Ovary (tissue), 9 donors: ENCODE results near the gene LCLAT1. TPM values are rescaled to one million over a fixed set of nuclear protein-coding genes. Genes with fewer than 3 reads are reported as not detected.

Source experiments
- DNase-seq, 5 donors: peaks; one replicate each; pipeline ENCODE4 v3.0.0-alpha.2; 2019 to 2020
- H3K27ac ChIP-seq, 2 donors: fragments of 200-600 bp; one replicate each; pipeline versions ENCODE4 v1.5.1 to v1.8.0; 2019 to 2022
- H3K27me3 ChIP-seq: fragments of 200-600 bp; one replicate; pipeline ENCODE4 v1.8.0; 2022
- H3K36me3 ChIP-seq: fragments of 200-600 bp; sonication (generic); one replicate; pipeline ENCODE4 v1.5.1; 2019
- H3K4me1 ChIP-seq: one replicate; pipeline ENCODE4 v1.8.1; 2013; ENCODE audit warnings: mild to moderate bottlenecking, moderate library complexity; ENCODE audit not compliant: insufficient read depth
- H3K4me3 ChIP-seq: fragments of 200-600 bp; sonication (generic); one replicate; pipeline ENCODE4 v1.5.1; 2017
- H3K9me3 ChIP-seq, 2 donors: fragments of 200-600 bp in 1 of 2; sonication (generic) in 1 of 2; one replicate each; pipeline versions ENCODE4 v1.5.1 to v1.8.1; 2013 to 2019; ENCODE audit warnings: mild to moderate bottlenecking in 1 of 2, moderate library complexity in 1 of 2
- CTCF ChIP-seq, 3 donors: fragments of 450-650 bp in 2 of 3; fragments of 200-600 bp in 1 of 3; IDR thresholded peaks; one replicate each; pipeline versions ENCODE4 v1.5.1 to v1.8.0; 2016 to 2022; ENCODE audit warnings: antibody characterized with exemption in 3 of 3, mild to moderate bottlenecking in 1 of 3
- EP300 ChIP-seq: sonication (generic); formaldehyde crosslinking; IDR thresholded peaks from one replicate; pipeline ENCODE4 v1.6.1; 2017; ENCODE audit warnings: antibody characterized with exemption
- POLR2A ChIP-seq: fragments of 450-650 bp; IDR thresholded peaks from one replicate; pipeline ENCODE4 v1.6.1; 2017; ENCODE audit warnings: antibody characterized with exemption, mild to moderate bottlenecking, moderate library complexity
- WGBS, 3 donors: extraction: QIAGEN DNeasy Blood & Tissue Kit in 1 of 3; methylation state at CpG; one replicate each; pipeline versions ENCODE4 v1.1.5 to v1.1.7; 2013 to 2017; 5-methylcytosine and 5-hydroxymethylcytosine counted together
- intact Hi-C, 4 donors: fragments of 100-400 bp; cut with DNase I; formaldehyde crosslinking; loops; one replicate each; pipeline versions ENCODE4 v1.11.0 to v1.15.1; 2022 to 2023
- polyA plus RNA-seq, 2 donors: library from polyadenylated mRNA; stranded (reverse); fragments of 200-250 nt in 1 of 2; fragments of 350-450 nt in 1 of 2; fragmentation: Illumina TruSeq in 1 of 2; extraction: RNeasy Lipid Tissue Mini Kit (QIAGEN cat#74804) in 1 of 2; gene quantifications; one replicate each; pipeline ENCODE4 v1.2.3, GENCODE V29; 2013 to 2014
- total RNA-seq, 7 donors: library from RNA; depleted of rRNA in 2 of 7; stranded (reverse); fragments of >200 nt in 2 of 7; fragmentation: NEBNext Ultra II Directional in 3 of 7; extraction: Animal tissue kit (Norgen Biotek cat#: 25700) in 3 of 7; gene quantifications; one replicate each; pipeline versions ENCODE4 v1.1.0 to v1.2.4, GENCODE V29; 2016 to 2023
- donor health status: DM: no; HTN: no; CAD: no; lungs with moderate emphysema.
- donor health status: DM: no; HTN: no; CAD: no.
- donor health status: Bipolar disorder and iron deficiency.
- donor health status: DM: yes; HTN: yes; CAD: no.
- donor health status: DM: no; HTN: no; CAD: no.
- donor health status: DM: yes; HTN: yes; CAD: no.

LCLAT1 gene
- total and polyA plus RNA-seq, 9 donors: 3.2 to 26.5 (median 22.6) TPM

GRCh38 chr2:30583204-30583749, 136.2 kb downstream of the LCLAT1 start:
- H3K27me3 ChIP-seq: no peaks in the 10 kb centered on the region
- intact Hi-C loops: no loop called here
- H3K36me3 ChIP-seq: no peaks in the 10 kb centered on the region
- H3K27ac ChIP-seq: no peak overlapping the region
- TF ChIP-seq CTCF (IDR thresholded peaks at IDR 0.05) (no peak), POLR2A (no peak), EP300 (no peak)
- DNase-seq: no peak
- no peak overlapping the region for H3K4me3 ChIP-seq
- no peaks in the 10 kb centered on the region for H3K9me3 ChIP-seq
- 95 to 96% (median 96%) methylated on average over 3 of the region's 3 CpGs for WGBS, 3 donors
- H3K4me1 ChIP-seq: peaks cover 1% of the 10 kb centered on the region

DNA sequence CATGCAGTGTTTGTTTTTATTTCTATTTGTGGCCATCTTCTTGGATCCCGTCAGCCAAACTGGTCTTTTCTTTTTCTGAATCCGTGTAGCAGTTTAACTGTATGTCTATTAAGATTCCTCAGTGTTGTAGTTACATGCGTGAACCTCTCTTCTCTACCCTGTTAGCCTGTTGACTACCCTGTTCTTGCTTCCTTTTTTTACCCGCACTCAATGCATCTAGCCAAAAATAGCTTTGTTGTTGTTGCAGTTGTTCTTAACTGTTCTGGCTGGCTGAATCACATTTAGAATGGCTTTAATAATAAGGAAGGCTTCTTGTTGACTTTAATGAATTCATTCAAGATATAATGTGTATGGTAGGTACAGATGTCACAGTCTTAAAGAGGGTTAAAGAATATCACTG, 137.1 kb downstream of the LCLAT1 start:
- 41 to 61% (median 45%) methylated on average over 4 of the region's 4 CpGs for WGBS, 3 donors
- no peak overlapping the region for H3K4me3 ChIP-seq

GRCh38 chr2:30588994-30589393, 141.9 kb downstream of the LCLAT1 start:
- H3K27ac ChIP-seq: no peak overlapping the region
- intact Hi-C loops: no loop called here

More for the DNA sequence above, 137.1 kb downstream of the LCLAT1 start:
- no peak for TF ChIP-seq CTCF (IDR thresholded peaks at IDR 0.05)
- TF ChIP-seq POLR2A: no peak
- H3K27me3 ChIP-seq: no peaks in the 10 kb centered on the region
- no peaks in the 10 kb centered on the region for H3K36me3 ChIP-seq
- peaks cover 1% of the 10 kb centered on the region for H3K4me1 ChIP-seq
- no peak overlapping the region for H3K27ac ChIP-seq
- no peak for DNase-seq
- no peaks in the 10 kb centered on the region for H3K9me3 ChIP-seq
- intact Hi-C loops: no loop called here

GRCh38 chr2:30590407-30590806, 143.4 kb downstream of the LCLAT1 start:
- WGBS, 3 donors: 88 to 93% (median 90%) methylated on average over 1 of the region's 1 CpG
- H3K27ac ChIP-seq: no peak overlapping the region
- intact Hi-C loops: no loop called here
- TF ChIP-seq POLR2A: no peak
- no peak for TF ChIP-seq CTCF (IDR thresholded peaks at IDR 0.05)
- no peak for TF ChIP-seq EP300
- H3K9me3 ChIP-seq: no peaks in the 10 kb centered on the region
- DNase-seq: no peak
- no peaks in the 10 kb centered on the region for H3K36me3 ChIP-seq
- H3K4me3 ChIP-seq: no peak overlapping the region
- H3K4me1 ChIP-seq: no peaks in the 10 kb centered on the region
- H3K27me3 ChIP-seq: no peaks in the 10 kb centered on the region

More at GRCh38 chr2:30588994-30589393, 141.9 kb downstream of the LCLAT1 start:
- no peaks in the 10 kb centered on the region for H3K9me3 ChIP-seq
- H3K4me1 ChIP-seq: peaks cover 1% of the 10 kb centered on the region
- H3K36me3 ChIP-seq: no peaks in the 10 kb centered on the region
- H3K4me3 ChIP-seq: no peak overlapping the region
- TF ChIP-seq EP300: no peak
- TF ChIP-seq POLR2A: no peak
- TF ChIP-seq CTCF (IDR thresholded peaks at IDR 0.05): no peak
- H3K27me3 ChIP-seq: no peaks in the 10 kb centered on the region
- DNase-seq: no peak
